K562 (cell line): ENCODE results near the gene OPA1. TPM values are rescaled to one million over a fixed set of nuclear protein-coding genes. Genes with fewer than 3 reads are reported as not detected.

Experiments
- ATAC-seq: fragments of 200-7000 bp; cut with Tn5 transposase; 3 replicates; pipeline ENCODE4 v1.9.1; 2020; ENCODE audit warnings: moderate library complexity
- BruUV-seq: library from RNA; stranded (reverse); fragments of 400-500 nt; replicated peaks from 2 replicates; lab custom pipeline; 2021; lab: Mats Ljungman, UMichigan
- CTCF ChIA-PET: fragments of 300-600 bp; formaldehyde crosslinking; extraction: SDS; loops from one replicate; lab custom pipeline; 2021; ENCODE audit warnings: low intra/inter-chr PET ratio; lab: Yijun Ruan, JAX
- POLR2A ChIA-PET: fragments of 300-600, 350-650 bp; sonication (Branson Sonifier 250); formaldehyde crosslinking; extraction: SDS; loops from one replicate; lab custom pipeline; 2021; ENCODE audit warnings: antibody characterized with exemption, inconsistent platforms; lab: Yijun Ruan, JAX
- DNase-seq, 4 experiments: peaks; one replicate each; pipeline versions ENCODE4 v3.0.0 to v3.0.0-alpha.2; 2011 to 2018; ENCODE audit warnings: low spot score in 3 of 4, mixed read lengths in 3 of 4; ENCODE audit errors: extremely low read depth in 1 of 4
- FAIRE-seq: peaks from 2 replicates; lab custom pipeline; 2011; peaks lifted over from hg19 to GRCh38; lab: Jason Lieb, UNC
- H2AFZ ChIP-seq: 2 replicates; pipeline ENCODE4 v1.6.0; 2011; ENCODE audit warnings: low read depth, low read length, control low read depth, inconsistent platforms
- H3K27ac ChIP-seq: fragments of 200-600 bp; 3 replicates; pipeline ENCODE4 v1.8.0; 2011; ENCODE audit warnings: low read depth, mild to moderate bottlenecking, control low read depth, inconsistent platforms, low read length, moderate library complexity, mixed read lengths; ENCODE audit errors: extremely low read depth
- H3K27me3 ChIP-seq, 2 experiments: fragments of 300-600 bp in 1 of 2; 2 replicates in 1 of 2; 3 replicates in 1 of 2; pipeline versions ENCODE4 v1.6.0 to v1.8.0; 2011; ENCODE audit warnings: inconsistent platforms in 2 of 2, low read length in 2 of 2, mild to moderate bottlenecking in 1 of 2, mixed read lengths in 1 of 2, moderate library complexity in 1 of 2; ENCODE audit not compliant: control insufficient read depth in 2 of 2, insufficient read depth in 2 of 2
- H3K36me3 ChIP-seq: fragments of 300-600 bp; 3 replicates; pipeline ENCODE4 v1.8.0; 2011; ENCODE audit warnings: mild to moderate bottlenecking, low read length, inconsistent platforms; ENCODE audit not compliant: control insufficient read depth, insufficient read depth
- H3K4me1 ChIP-seq, 2 experiments: fragments of 200-600 bp in 1 of 2; replicated peaks in 1 of 2; 2 replicates in 1 of 2; 3 replicates in 1 of 2; pipeline versions ENCODE4 v1.5.1 to v1.8.0; 2011; ENCODE audit warnings: inconsistent platforms in 2 of 2, low read length in 2 of 2, mild to moderate bottlenecking in 1 of 2, mixed read lengths in 1 of 2, moderate library complexity in 1 of 2; ENCODE audit not compliant: control insufficient read depth in 2 of 2, insufficient read depth in 2 of 2
- H3K4me2 ChIP-seq: 2 replicates; pipeline ENCODE4 v1.6.1; 2011; ENCODE audit warnings: low read length, control low read depth, inconsistent platforms, mixed read lengths; ENCODE audit not compliant: insufficient read depth
- H3K4me3 ChIP-seq: fragments of 200-600 bp; sonication (generic), shearing (Covaris generic); 2 replicates; pipeline ENCODE4 v1.5.1; 2016; ENCODE audit warnings: control low read depth, inconsistent platforms
- H3K79me2 ChIP-seq: fragments of 200-600 bp; 3 replicates; pipeline ENCODE4 v1.8.0; 2011; ENCODE audit warnings: low read length, inconsistent platforms; ENCODE audit not compliant: control insufficient read depth, insufficient read depth
- H3K9ac ChIP-seq, 2 experiments: 2 replicates each; pipeline versions ENCODE4 v1.6.0 to v1.6.1; 2011; ENCODE audit warnings: low read depth in 2 of 2, low read length in 2 of 2, control low read depth in 1 of 2, inconsistent platforms in 1 of 2, mild to moderate bottlenecking in 1 of 2, mixed read lengths in 1 of 2; ENCODE audit not compliant: insufficient read depth in 1 of 2
- H3K9me1 ChIP-seq: one replicate; pipeline ENCODE4 v1.6.0; 2011; ENCODE audit warnings: inconsistent platforms, mild to moderate bottlenecking, low read length, moderate library complexity; ENCODE audit not compliant: control insufficient read depth, insufficient read depth
- H3K9me3 ChIP-seq: replicated peaks from 2 replicates; pipeline ENCODE4 v1.5.1; 2011; ENCODE audit warnings: low read depth, low read length, inconsistent platforms; ENCODE audit not compliant: control insufficient read depth, insufficient read depth
- H4K20me1 ChIP-seq: replicated peaks from 2 replicates; pipeline ENCODE4 v1.6.1; 2011; ENCODE audit warnings: low read length, inconsistent platforms, mixed read lengths; ENCODE audit not compliant: control insufficient read depth, insufficient read depth
- BACH1 ChIP-seq: fragments of 200-800 bp; sonication (Bioruptor generic); IDR thresholded peaks from 2 replicates; pipeline ENCODE4 v1.6.1; 2016; ENCODE audit warnings: missing genetic modification characterization, missing compliant biosample characterization
- CBX2 ChIP-seq: fragments of 200-600 bp; sonication (generic); IDR thresholded peaks from one replicate; pipeline ENCODE4 v1.6.1; 2012; ENCODE audit warnings: mild to moderate bottlenecking, low read length, inconsistent platforms; ENCODE audit not compliant: insufficient read depth, poor library complexity, severe bottlenecking
- DDX20 ChIP-seq: fragments of 450-650 bp; IDR thresholded peaks from 2 replicates; pipeline ENCODE4 v1.6.1; 2016; ENCODE audit warnings: missing genetic modification characterization, low read depth, mild to moderate bottlenecking, missing compliant biosample characterization, moderate library complexity
- FOSL1 ChIP-seq: fragments of 200-800 bp; sonication (Bioruptor generic); conservative IDR thresholded peaks from 2 replicates; pipeline ENCODE4 v1.6.1; 2016; ENCODE audit warnings: missing genetic modification characterization, missing compliant biosample characterization
- HNRNPK ChIP-seq: fragments of 200-400 bp; formaldehyde crosslinking; IDR thresholded peaks from one replicate; pipeline ENCODE4 v1.6.1; 2018; ENCODE audit warnings: mild to moderate bottlenecking, low read depth, low read length; ENCODE audit not compliant: poor library complexity, severe bottlenecking
- HOMEZ ChIP-seq: fragments of 250-450 bp; sonication (Bioruptor Pico); IDR thresholded peaks from 2 replicates; pipeline ENCODE4 v1.4.0; 2020; ENCODE audit warnings: mild to moderate bottlenecking, moderate library complexity
- MEF2D ChIP-seq: conservative IDR thresholded peaks from 2 replicates; pipeline ENCODE4 v1.6.1; 2016; ENCODE audit warnings: low read depth, missing genetic modification characterization, missing compliant biosample characterization
- RBM14 ChIP-seq: fragments of 200-400 bp; formaldehyde crosslinking; IDR thresholded peaks from 2 replicates; pipeline ENCODE4 v1.6.1; 2018; ENCODE audit warnings: low read depth, mild to moderate bottlenecking, low read length, moderate library complexity, borderline replicate concordance; ENCODE audit not compliant: insufficient read depth
- RBM25 ChIP-seq: fragments of 200-400 bp; formaldehyde crosslinking; IDR thresholded peaks from 2 replicates; pipeline ENCODE4 v1.6.1; 2018; ENCODE audit warnings: low read length, low read depth, moderate library complexity; ENCODE audit not compliant: severe bottlenecking
- WGBS: fragments of 100-300 bp; shearing (Covaris generic); methylation state at CpG from one replicate; pipeline ENCODE4 v1.1.6; 2016; ENCODE audit warnings: low coverage, mixed read lengths; ENCODE audit not compliant: insufficient coverage; ENCODE audit errors: missing lambda C conversion rate; 5-methylcytosine and 5-hydroxymethylcytosine counted together
- in situ Hi-C: fragments of 300-500 bp; cut with MboI; formaldehyde crosslinking; loops from 4 replicates; pipeline ENCODE4 v1.15.0; 2018; ENCODE audit warnings: inconsistent platforms, mixed read lengths
- intact Hi-C: fragments of 100-400 bp; cut with micrococcal nuclease; formaldehyde crosslinking; loops from 2 replicates; pipeline ENCODE4 v1.14.2; 2022
- polyA plus RNA-seq, 8 experiments: library from polyadenylated mRNA; depleted of rRNA in 4 of 8; stranded (reverse) in 5 of 8; unstranded in 3 of 8; fragments of >200 nt; fragmentation: Nextera tagmentation in 2 of 8; fragmentation: Illumina TruSeq in 1 of 8; extraction: Ambion mirVana in 2 of 8; extraction: Trizol in 1 of 8; gene quantifications; 2 replicates each; pipeline versions ENCODE4 v1.2.1 to v1.2.3, GENCODE V29; 2011 to 2014; ENCODE audit warnings: inconsistent platforms in 1 of 8, missing spikeins in 1 of 8
- total RNA-seq, 7 experiments: library from RNA; depleted of rRNA in 6 of 7; stranded (reverse); fragments of >200 nt in 6 of 7; fragmentation: Illumina TruSeq in 2 of 7; extraction: Trizol in 2 of 7; gene quantifications; 2 replicates each; pipeline versions ENCODE4 v1.2.1 to v1.2.3, GENCODE V29; 2011 to 2021; ENCODE audit warnings: low replicate concordance in 1 of 7

Gene OPA1
- total and polyA plus RNA-seq, 9 of the 15 experiments (the other 6 are each of a cell fraction or from before 2014, with no cell fraction given), result 19.7 to 127 (median 94.7) TPM

DNA sequence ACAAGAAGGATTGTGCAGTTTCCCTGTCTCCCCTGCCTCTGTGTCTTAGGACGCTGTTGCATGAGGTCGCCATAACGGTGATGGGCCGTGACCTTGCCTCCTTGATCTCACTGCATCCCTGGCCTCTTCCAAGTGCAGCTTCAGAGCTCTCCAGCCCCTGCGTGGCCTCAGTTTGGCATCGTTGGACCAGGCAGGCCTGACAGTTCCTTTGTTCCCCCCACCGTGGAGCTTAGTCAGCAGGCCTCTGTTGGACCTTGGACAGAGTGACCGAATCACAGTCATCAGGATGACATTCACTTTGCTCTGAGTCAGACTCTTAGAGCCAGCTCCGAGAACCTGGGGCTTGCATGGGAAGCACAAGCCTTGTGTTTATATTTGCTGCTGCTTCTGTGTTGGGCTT, 139.4 kb downstream of the OPA1 start:
- DNase-seq, result peak in 1 of 4 experiments; percentile 12
- ChIA-PET POLR2A (no interaction called here), CTCF (no interaction called here)
- no peak overlapping the region for H3K9ac ChIP-seq
- no TSS peak for BruUV-seq
- H3K36me3 ChIP-seq, result no peaks in the 10 kb centered on the region
- H3K4me3 ChIP-seq, result no peak overlapping the region
- FAIRE-seq, result peak; percentile 40
- peaks cover 0 to 15% of the 10 kb centered on the region in 2 experiments; a peak in 1 of 5 replicates for H3K27me3 ChIP-seq
- intact Hi-C loops, result no loop called here
- TF ChIP-seq DDX20 (tag), result no peak
- TF ChIP-seq FOSL1 (tag), result peak; percentile 56; the same call in 1 of the 2 replicates
- WGBS, result 22% methylated on average over 9 of the region's 9 CpGs
- no peaks in the 10 kb centered on the region for H3K9me1 ChIP-seq
- peak overlapping the region; percentile 19; the same call in 1 of the 2 replicates for H2AFZ ChIP-seq
- H3K79me2 ChIP-seq, result no peaks in the 10 kb centered on the region
- H3K9me3 ChIP-seq, result no peaks in the 10 kb centered on the region
- no peak; the same call in 1 of the 3 replicates for ATAC-seq
- no peaks in the 10 kb centered on the region for H4K20me1 ChIP-seq
- no peak overlapping the region for H3K4me2 ChIP-seq
- in situ Hi-C loops, result no loop called here
- H3K27ac ChIP-seq, result no peak overlapping the region; the same call in 2 of the 3 replicates
- peaks cover 0 to 3% of the 10 kb centered on the region in 2 experiments; a peak in 1 of 5 replicates for H3K4me1 ChIP-seq

DNA sequence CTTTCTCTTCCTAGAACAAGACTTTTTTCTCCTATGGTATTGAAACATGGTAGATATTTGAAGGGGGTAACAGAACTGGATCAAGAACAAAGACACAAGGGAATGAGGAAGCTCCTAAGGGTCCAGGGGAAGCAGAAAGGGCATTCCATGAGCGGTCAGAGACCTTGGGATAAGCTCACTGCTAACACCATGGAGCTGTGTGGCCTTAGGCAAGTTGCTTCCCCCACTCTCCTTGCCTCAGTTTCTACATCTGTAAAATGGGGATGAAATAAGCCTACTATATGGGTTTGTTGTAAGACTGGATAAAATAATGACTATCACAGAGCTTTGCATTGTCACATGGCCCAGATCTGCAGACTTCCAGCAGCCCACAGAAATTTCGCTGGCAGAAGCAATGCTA, 139.8 kb downstream of the OPA1 start:
- Histone ChIP-seq H3K27ac (no peak overlapping the region), H4K20me1 (no peaks in the 10 kb centered on the region), H2AFZ (peak overlapping the region; percentile 19; the same call in 1 of the 2 replicates), H3K79me2 (no peaks in the 10 kb centered on the region), H3K4me2 (no peak overlapping the region), H3K9me3 (no peaks in the 10 kb centered on the region), H3K36me3 (no peaks in the 10 kb centered on the region), H3K9ac (no peak overlapping the region), H3K4me3 (no peak overlapping the region), H3K4me1 (0 out of 5 replicates have a peak, but pooled peaks cover 0 to 3% of the 10 kb centered on the region in 2 experiments), H3K9me1 (no peaks in the 10 kb centered on the region), H3K27me3 (peaks cover 0 to 15% of the 10 kb centered on the region in 2 experiments; a peak in 1 of 5 replicates)
- peak; percentile 84 for TF ChIP-seq RBM25
- TF ChIP-seq HNRNPK, result no peak
- TF ChIP-seq CBX2, result no peak
- TF ChIP-seq RBM14, result no peak
- TF ChIP-seq MEF2D (tag), result no peak
- TF ChIP-seq BACH1 (tag), result no peak
- TF ChIP-seq FOSL1 (tag), result 0 out of 2 replicates have a peak, but pooled peaks have one; percentile 21
- TF ChIP-seq HOMEZ, result no peak
- ATAC-seq (no peak), DNase-seq (no peak), FAIRE-seq (peak; percentile 29)
- WGBS, result 11% methylated on average over 2 of the region's 2 CpGs
- in situ Hi-C loops (no loop called here), intact Hi-C loops (no loop called here)
- ChIA-PET POLR2A (interaction anchor here (1.2 kb wide), 1 partner anchor 12 kb away, joined by 4 read pairs; no protein-coding TSS in a partner anchor), CTCF (no interaction called here)
- BruUV-seq, result no TSS peak
